DOHH2 (cell line): ENCODE results near the gene FIGN.

ENCODE experiments used
- H3F3A ChIP-seq: fragments of 200-600 bp; sonication (generic), shearing (Covaris generic); 2 replicates; pipeline ENCODE4 v1.6.0; 2016; ENCODE audit warnings: antibody characterized with exemption, mild to moderate bottlenecking; ENCODE audit not compliant: control insufficient read depth, insufficient read depth
- H3K27ac ChIP-seq: fragments of 200-600 bp; sonication (generic); 2 replicates; pipeline ENCODE4 v1.5.1; 2014; ENCODE audit warnings: low read depth, mild to moderate bottlenecking, low read length, moderate library complexity
- H3K27me3 ChIP-seq: fragments of 200-600 bp; sonication (generic); 2 replicates; pipeline ENCODE4 v1.6.1; 2014; ENCODE audit warnings: mild to moderate bottlenecking, low read length, mixed read lengths; ENCODE audit not compliant: control insufficient read depth
- H3K36me3 ChIP-seq: fragments of 200-600 bp; sonication (generic); 2 replicates; pipeline ENCODE4 v1.6.1; 2014; ENCODE audit warnings: mild to moderate bottlenecking, low read length, moderate library complexity, mixed read lengths; ENCODE audit not compliant: control insufficient read depth
- H3K4me1 ChIP-seq: fragments of 200-600 bp; sonication (generic); 2 replicates; pipeline ENCODE4 v1.6.1; 2014; ENCODE audit warnings: mild to moderate bottlenecking, low read length, mixed read lengths; ENCODE audit not compliant: control insufficient read depth
- H3K4me2 ChIP-seq: fragments of 200-600 bp; sonication (generic); 2 replicates; pipeline ENCODE4 v1.6.0; 2014; ENCODE audit warnings: mild to moderate bottlenecking, low read length, moderate library complexity
- H3K4me3 ChIP-seq: fragments of 200-600 bp; sonication (generic); 2 replicates; pipeline ENCODE4 v1.5.1; 2014; ENCODE audit warnings: mild to moderate bottlenecking, low read length, mixed read lengths
- H3K79me2 ChIP-seq: fragments of 200-600 bp; sonication (generic); 2 replicates; pipeline ENCODE4 v1.6.1; 2014; ENCODE audit warnings: mild to moderate bottlenecking, low read length, mixed read lengths; ENCODE audit not compliant: control insufficient read depth
- H3K9me2 ChIP-seq: fragments of 200-600 bp; sonication (generic); replicated peaks from 2 replicates; pipeline ENCODE4 v1.6.1; 2014; ENCODE audit warnings: mild to moderate bottlenecking, low read length, mixed read lengths; ENCODE audit not compliant: control insufficient read depth
- H3K9me3 ChIP-seq: fragments of 200-600 bp; sonication (generic); 2 replicates; pipeline ENCODE4 v1.6.1; 2014; ENCODE audit warnings: antibody characterized with exemption, low read length, mixed read lengths; ENCODE audit not compliant: control insufficient read depth, insufficient read depth
- H4K20me1 ChIP-seq: fragments of 200-600 bp; sonication (generic); 2 replicates; pipeline ENCODE4 v1.6.0; 2014; ENCODE audit warnings: low read depth, mild to moderate bottlenecking, antibody characterized with exemption, low read length, moderate library complexity; ENCODE audit not compliant: control insufficient read depth, insufficient read depth
- EZH2phosphoT487 ChIP-seq: fragments of 200-600 bp; sonication (generic); IDR thresholded peaks from 2 replicates; pipeline ENCODE4 v1.6.1; 2017; ENCODE audit warnings: borderline replicate concordance, mild to moderate bottlenecking, antibody characterized with exemption, low read length, moderate library complexity, mixed read lengths
- TF ChIP-seq, protein P1 (sequence below): fragments of 200-600 bp; sonication (generic); IDR thresholded peaks from one replicate; pipeline ENCODE4 v1.5.1; 2014; ENCODE audit warnings: antibody characterized with exemption, mild to moderate bottlenecking, low read depth, low read length; ENCODE audit not compliant: poor library complexity, severe bottlenecking

FIGN gene

DNA sequence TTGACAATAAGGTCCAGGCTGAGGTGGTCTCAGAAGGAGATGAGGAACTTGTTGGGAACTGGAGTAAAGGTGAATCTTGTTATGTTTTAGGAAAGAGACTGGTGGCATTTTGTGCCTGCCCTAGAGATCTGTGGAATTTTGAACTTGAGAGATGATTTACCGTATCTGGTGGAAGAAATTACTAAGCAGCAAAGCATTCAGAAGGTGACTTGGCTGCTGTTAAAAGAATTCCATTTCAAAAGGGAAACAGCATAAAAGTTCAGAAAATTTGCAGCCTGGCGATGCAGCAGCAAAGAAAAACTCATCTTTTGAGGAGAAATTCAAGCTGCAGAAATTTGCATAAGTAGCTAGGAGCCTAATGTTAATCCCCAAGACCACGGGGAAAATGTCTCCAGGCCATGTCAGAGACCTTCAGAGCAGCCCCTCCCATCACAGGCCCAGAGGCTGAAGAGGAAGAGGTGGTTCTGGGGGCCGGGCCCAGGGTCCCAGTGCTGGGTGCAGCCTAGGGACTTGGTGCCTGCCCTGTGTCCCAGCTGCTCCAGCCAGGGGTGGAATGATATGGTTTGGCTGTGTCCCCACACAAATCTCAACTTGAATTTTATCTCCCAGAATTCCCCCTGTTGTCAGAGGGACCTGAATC is 73.5 kb downstream of the FIGN start:
- Histone ChIP-seq H3K9me3 (no peaks in the 10 kb centered on the region), H3F3A (no peaks in the 10 kb centered on the region), H3K4me1 (no peaks in the 10 kb centered on the region), H3K79me2 (no peaks in the 10 kb centered on the region), H3K9me2 (no peaks in the 10 kb centered on the region), H3K4me2 (no peak overlapping the region), H3K4me3 (no peak overlapping the region), H3K36me3 (no peaks in the 10 kb centered on the region), H3K27ac (no peak overlapping the region), H3K27me3 (no peaks in the 10 kb centered on the region), H4K20me1 (no peaks in the 10 kb centered on the region)
- no peak for TF ChIP-seq EZH2phosphoT487
- TF ChIP-seq, protein P1, sequence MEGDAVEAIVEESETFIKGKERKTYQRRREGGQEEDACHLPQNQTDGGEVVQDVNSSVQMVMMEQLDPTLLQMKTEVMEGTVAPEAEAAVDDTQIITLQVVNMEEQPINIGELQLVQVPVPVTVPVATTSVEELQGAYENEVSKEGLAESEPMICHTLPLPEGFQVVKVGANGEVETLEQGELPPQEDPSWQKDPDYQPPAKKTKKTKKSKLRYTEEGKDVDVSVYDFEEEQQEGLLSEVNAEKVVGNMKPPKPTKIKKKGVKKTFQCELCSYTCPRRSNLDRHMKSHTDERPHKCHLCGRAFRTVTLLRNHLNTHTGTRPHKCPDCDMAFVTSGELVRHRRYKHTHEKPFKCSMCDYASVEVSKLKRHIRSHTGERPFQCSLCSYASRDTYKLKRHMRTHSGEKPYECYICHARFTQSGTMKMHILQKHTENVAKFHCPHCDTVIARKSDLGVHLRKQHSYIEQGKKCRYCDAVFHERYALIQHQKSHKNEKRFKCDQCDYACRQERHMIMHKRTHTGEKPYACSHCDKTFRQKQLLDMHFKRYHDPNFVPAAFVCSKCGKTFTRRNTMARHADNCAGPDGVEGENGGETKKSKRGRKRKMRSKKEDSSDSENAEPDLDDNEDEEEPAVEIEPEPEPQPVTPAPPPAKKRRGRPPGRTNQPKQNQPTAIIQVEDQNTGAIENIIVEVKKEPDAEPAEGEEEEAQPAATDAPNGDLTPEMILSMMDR, result no peak

DNA sequence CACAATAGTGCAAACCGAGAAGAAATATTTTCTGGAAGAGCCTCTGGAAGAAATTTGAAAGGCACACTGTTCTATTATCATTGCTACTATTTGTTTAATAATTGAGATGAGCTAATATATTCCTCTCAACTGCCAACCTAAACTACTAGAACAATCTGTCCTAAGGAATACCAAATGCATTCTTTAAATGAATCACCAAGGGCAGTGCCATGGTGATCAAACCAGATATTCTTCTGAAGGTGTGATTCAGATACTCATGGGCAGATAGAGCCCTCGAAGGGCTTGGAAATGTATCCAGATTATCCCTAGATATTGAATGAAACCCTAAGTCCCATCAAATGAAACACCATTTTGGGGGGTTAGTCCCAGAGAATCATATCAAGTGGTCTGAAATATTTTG is 76.6 kb downstream of the FIGN start:
- Histone ChIP-seq H3K9me2 (no peaks in the 10 kb centered on the region), H3K4me1 (no peaks in the 10 kb centered on the region), H3K79me2 (no peaks in the 10 kb centered on the region), H3K4me2 (no peak overlapping the region), H3K4me3 (no peak overlapping the region), H3F3A (no peaks in the 10 kb centered on the region), H4K20me1 (no peaks in the 10 kb centered on the region), H3K27ac (no peak overlapping the region), H3K27me3 (no peaks in the 10 kb centered on the region), H3K9me3 (no peaks in the 10 kb centered on the region), H3K36me3 (no peaks in the 10 kb centered on the region)
- TF ChIP-seq, protein P1, result no peak
- TF ChIP-seq EZH2phosphoT487, result no peak

DNA sequence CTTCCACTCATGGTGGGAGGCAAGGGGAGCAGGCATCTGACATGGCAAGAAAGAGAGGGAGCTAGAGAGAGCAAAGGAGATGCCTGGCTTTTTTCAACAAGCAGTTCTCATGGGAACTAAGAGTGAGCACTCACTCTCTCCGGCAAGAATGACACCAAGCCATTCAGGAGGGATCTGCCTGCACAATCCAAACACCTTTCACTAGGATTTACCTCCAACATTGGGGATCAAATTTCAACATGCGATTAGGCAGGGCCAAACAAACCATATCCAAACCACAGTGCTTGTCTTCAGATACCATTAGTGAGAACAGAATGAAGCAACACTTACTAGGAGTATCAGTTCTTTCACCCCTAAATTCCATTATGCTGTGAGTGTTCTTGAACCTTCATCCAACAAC is 77.3 kb downstream of the FIGN start:
- H3K9me2 ChIP-seq, result no peaks in the 10 kb centered on the region
- no peaks in the 10 kb centered on the region for H3K9me3 ChIP-seq
- no peaks in the 10 kb centered on the region for H4K20me1 ChIP-seq
- H3F3A ChIP-seq, result no peaks in the 10 kb centered on the region
- no peaks in the 10 kb centered on the region for H3K79me2 ChIP-seq
- H3K4me2 ChIP-seq, result no peak overlapping the region
- no peaks in the 10 kb centered on the region for H3K36me3 ChIP-seq
- H3K27me3 ChIP-seq, result no peaks in the 10 kb centered on the region
- H3K4me1 ChIP-seq, result no peaks in the 10 kb centered on the region
- H3K27ac ChIP-seq, result no peak overlapping the region
- TF ChIP-seq, protein P1, result no peak
- TF ChIP-seq EZH2phosphoT487, result no peak
- H3K4me3 ChIP-seq, result no peak overlapping the region
